Body of pancreas (tissue), 4 donors: Measurements from ENCODE around the gene BET1L. TPM values are rescaled to one million over a fixed set of nuclear protein-coding genes. Genes with fewer than 3 reads are reported as not detected.

Experiments used
- ATAC-seq: fragments of 150-250 bp; one replicate; pipeline ENCODE4 v1.9.1; 2016
- DNase-seq, 4 donors: peaks; one replicate each; pipeline ENCODE4 v3.0.0-alpha.2; 2019
- H3K27ac ChIP-seq, 4 donors: fragments of 200-600 bp; sonication (generic); 1 replicate in 3 of 4; 2 replicates in 1 of 4; pipeline versions ENCODE4 v1.5.1 to v1.6.1; 2016 to 2019; ENCODE audit warnings: mild to moderate bottlenecking in 1 of 4, mixed read lengths in 1 of 4, moderate library complexity in 1 of 4
- H3K27me3 ChIP-seq, 2 donors: fragments of 200-600 bp; sonication (generic); one replicate each; pipeline ENCODE4 v1.6.0; 2016; ENCODE audit warnings: mild to moderate bottlenecking in 1 of 2
- H3K36me3 ChIP-seq, 2 donors: fragments of 200-600 bp; sonication (generic); replicated peaks in 1 of 2; 2 replicates each; pipeline ENCODE4 v1.5.1; 2016; ENCODE audit warnings: low read depth in 2 of 2; ENCODE audit not compliant: insufficient read depth in 1 of 2
- H3K4me1 ChIP-seq: fragments of 200-600 bp; sonication (generic); one replicate; pipeline ENCODE4 v1.6.0; 2016
- H3K4me3 ChIP-seq, 2 donors: fragments of 200-600 bp; sonication (generic); 1 replicate in 1 of 2; 2 replicates in 1 of 2; pipeline ENCODE4 v1.5.1; 2016 to 2019
- H3K9me3 ChIP-seq, 3 donors: fragments of 200-600 bp; sonication (generic); 1 replicate in 2 of 3; 2 replicates in 1 of 3; pipeline ENCODE4 v1.5.1; 2016
- POLR2A ChIP-seq, 3 donors: fragments of 450-650 bp; IDR thresholded peaks; one replicate each; pipeline ENCODE4 v1.6.1; 2016; ENCODE audit warnings: antibody characterized with exemption in 3 of 3, mild to moderate bottlenecking in 2 of 3
- WGBS, 2 donors: methylation state at CpG; one replicate each; pipeline ENCODE4 v1.1.5; 2017; 5-methylcytosine and 5-hydroxymethylcytosine counted together
- intact Hi-C: fragments of 100-400 bp; cut with DNase I; formaldehyde crosslinking; loops from one replicate; pipeline ENCODE4 v1.15.1; 2023
- total RNA-seq, 2 donors: library from RNA; depleted of rRNA; stranded (reverse); fragments of >200 nt; gene quantifications; one replicate each; pipeline ENCODE4 v1.1.0, GENCODE V29; 2016
- TF ChIP-seq, protein P1 (sequence below), 7 experiments: fragments of 450-650 bp in 4 of 7; fragments of 200-600 bp in 3 of 7; sonication (generic) in 3 of 7; IDR thresholded peaks; one replicate each; pipeline ENCODE4 v1.5.1; 2016 to 2019; ENCODE audit warnings: antibody characterized with exemption in 7 of 7

Gene BET1L
- total RNA-seq, 2 donors from 2014 or later = 22.3 to 31.0 TPM

- no peak overlapping the region for H3K27ac ChIP-seq
- TF ChIP-seq POLR2A (IDR thresholded peaks at IDR 0.05) = no peak
- TF ChIP-seq, protein P1, sequence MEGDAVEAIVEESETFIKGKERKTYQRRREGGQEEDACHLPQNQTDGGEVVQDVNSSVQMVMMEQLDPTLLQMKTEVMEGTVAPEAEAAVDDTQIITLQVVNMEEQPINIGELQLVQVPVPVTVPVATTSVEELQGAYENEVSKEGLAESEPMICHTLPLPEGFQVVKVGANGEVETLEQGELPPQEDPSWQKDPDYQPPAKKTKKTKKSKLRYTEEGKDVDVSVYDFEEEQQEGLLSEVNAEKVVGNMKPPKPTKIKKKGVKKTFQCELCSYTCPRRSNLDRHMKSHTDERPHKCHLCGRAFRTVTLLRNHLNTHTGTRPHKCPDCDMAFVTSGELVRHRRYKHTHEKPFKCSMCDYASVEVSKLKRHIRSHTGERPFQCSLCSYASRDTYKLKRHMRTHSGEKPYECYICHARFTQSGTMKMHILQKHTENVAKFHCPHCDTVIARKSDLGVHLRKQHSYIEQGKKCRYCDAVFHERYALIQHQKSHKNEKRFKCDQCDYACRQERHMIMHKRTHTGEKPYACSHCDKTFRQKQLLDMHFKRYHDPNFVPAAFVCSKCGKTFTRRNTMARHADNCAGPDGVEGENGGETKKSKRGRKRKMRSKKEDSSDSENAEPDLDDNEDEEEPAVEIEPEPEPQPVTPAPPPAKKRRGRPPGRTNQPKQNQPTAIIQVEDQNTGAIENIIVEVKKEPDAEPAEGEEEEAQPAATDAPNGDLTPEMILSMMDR (IDR thresholded peaks at IDR 0.05) = no peak
- 85 to 92% methylated on average over 3 to 4 of the region's 4 CpGs for WGBS, 2 donors
- no peaks in the 10 kb centered on the region for H3K27me3 ChIP-seq
- no peak overlapping the region for H3K4me3 ChIP-seq
- DNase-seq (peak in 1 of 4 donors; percentile 12), ATAC-seq (no peak)
- intact Hi-C loops = no loop called here
- H3K9me3 ChIP-seq = no peaks in the 10 kb centered on the region
- H3K4me1 ChIP-seq = peaks cover 29% of the 10 kb centered on the region
- H3K36me3 ChIP-seq = peaks cover 0 to 6% of the 10 kb centered on the region in 2 donors
Measured at GRCh38 chr11:203945-204586, 3.1 kb downstream of the BET1L start.

- H3K4me1 ChIP-seq = peaks cover 29% of the 10 kb centered on the region
- H3K36me3 ChIP-seq = peaks cover 0 to 6% of the 10 kb centered on the region in 2 donors
- WGBS, 2 donors = 87 to 95% methylated on average over 7 of the region's 7 CpGs
- no peaks in the 10 kb centered on the region for H3K27me3 ChIP-seq
- DNase-seq (peak in 1 of 4 donors; percentile 7), ATAC-seq (no peak)
- H3K4me3 ChIP-seq = no peak overlapping the region
- intact Hi-C loops = no loop called here
- no peak overlapping the region for H3K27ac ChIP-seq
- no peaks in the 10 kb centered on the region for H3K9me3 ChIP-seq
- no peak for TF ChIP-seq POLR2A (IDR thresholded peaks at IDR 0.05)
- TF ChIP-seq, protein P1 (IDR thresholded peaks at IDR 0.05) = no peak
Measured at GRCh38 chr11:203056-203944, 3.9 kb downstream of the BET1L start.

GRCh38 chr11:202490-202889 is 4.7 kb downstream of the BET1L start:
- intact Hi-C loops = no loop called here
- Histone ChIP-seq H3K4me1 (peaks cover 29% of the 10 kb centered on the region), H3K36me3 (peaks cover 0 to 6% of the 10 kb centered on the region in 2 donors), H3K27me3 (no peaks in the 10 kb centered on the region), H3K4me3 (no peak overlapping the region), H3K27ac (no peak overlapping the region), H3K9me3 (no peaks in the 10 kb centered on the region)
- TF ChIP-seq POLR2A (IDR thresholded peaks at IDR 0.05) = no peak
- TF ChIP-seq, protein P1 (IDR thresholded peaks at IDR 0.05) = no peak
- WGBS, 2 donors = 72 to 88% methylated on average over 8 of the region's 8 CpGs
- DNase-seq (peak in 1 of 4 donors; percentile 8), ATAC-seq (no peak)

DNA sequence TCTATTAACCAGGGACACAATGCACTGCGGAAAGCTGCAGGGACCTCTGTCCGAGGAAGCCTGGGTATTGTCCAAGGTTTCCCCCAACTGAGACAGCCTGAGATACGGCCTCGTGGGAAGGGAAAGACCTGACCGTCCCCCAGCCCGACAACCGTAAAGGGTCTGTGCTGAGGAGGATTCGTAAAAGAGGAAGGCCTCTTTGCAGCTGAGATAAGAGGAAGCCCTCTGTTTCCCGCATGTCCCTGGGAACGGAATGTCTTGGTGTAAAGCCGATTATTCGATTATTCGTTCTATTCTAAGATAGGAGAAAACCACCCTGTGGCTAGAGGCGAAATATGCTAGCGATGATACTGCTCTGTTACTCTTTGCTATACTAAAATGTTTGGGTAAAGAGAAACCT is 5.2 kb downstream of the BET1L start:
- DNase-seq = no peak
- TF ChIP-seq, protein P1 (IDR thresholded peaks at IDR 0.05) = no peak
- TF ChIP-seq POLR2A (IDR thresholded peaks at IDR 0.05) = no peak
- 69 to 81% methylated on average over 15 of the region's 15 CpGs for whole genome bisulfite sequencing, 2 donors
- intact Hi-C loops = no loop called here
- H3K27ac ChIP-seq = no peak overlapping the region
- ATAC-seq = no peak
- no peaks in the 10 kb centered on the region for H3K27me3 ChIP-seq
- H3K9me3 ChIP-seq = no peaks in the 10 kb centered on the region
- peaks cover 29% of the 10 kb centered on the region for H3K4me1 ChIP-seq
- peaks cover 0 to 6% of the 10 kb centered on the region in 2 donors for H3K36me3 ChIP-seq
- H3K4me3 ChIP-seq = no peak overlapping the region
